Smooth muscle cell (in vitro differentiated cells): ENCODE data around the gene ATG9B. TPM values are rescaled to one million over a fixed set of nuclear protein-coding genes. Genes with fewer than 3 reads are reported as not detected.
A peak's percentile ranks its signal among the peaks of the same experiment; 100 is the strongest.

Experiments used
- DNase-seq: peaks from one replicate; lab custom pipeline; 2025; ENCODE audit not compliant: unreplicated experiment; lab: John Stamatoyannopoulos, UW
- H2AFZ ChIP-seq: fragments of 200-600 bp; sonication (generic); 2 replicates; pipeline ENCODE4 v1.6.0; 2016; ENCODE audit warnings: antibody characterized with exemption, low read depth, mild to moderate bottlenecking
- H3F3A ChIP-seq: fragments of 200-600 bp; sonication (generic); 2 replicates; pipeline ENCODE4 v1.6.0; 2017; ENCODE audit warnings: antibody characterized with exemption, low read depth
- H3K27ac ChIP-seq: fragments of 200-600 bp; sonication (generic); 2 replicates; pipeline ENCODE4 v1.5.1; 2016; ENCODE audit warnings: low read depth, mild to moderate bottlenecking
- H3K27me3 ChIP-seq: fragments of 200-600 bp; sonication (generic); 2 replicates; pipeline ENCODE4 v1.6.1; 2016; ENCODE audit warnings: low read depth, mild to moderate bottlenecking
- H3K36me3 ChIP-seq: fragments of 200-600 bp; sonication (generic); 2 replicates; pipeline ENCODE4 v1.5.1; 2016; ENCODE audit warnings: low read depth
- H3K4me1 ChIP-seq: fragments of 200-600 bp; sonication (generic); 2 replicates; pipeline ENCODE4 v1.5.1; 2016; ENCODE audit warnings: low read depth
- H3K4me2 ChIP-seq: fragments of 200-600 bp; sonication (generic); 2 replicates; pipeline ENCODE4 v1.6.0; 2016; ENCODE audit warnings: mild to moderate bottlenecking
- H3K4me3 ChIP-seq: fragments of 200-600 bp; sonication (generic); 2 replicates; pipeline ENCODE4 v1.5.1; 2016; ENCODE audit warnings: mild to moderate bottlenecking
- H3K79me2 ChIP-seq: fragments of 200-600 bp; sonication (generic); 2 replicates; pipeline ENCODE4 v1.6.0; 2016; ENCODE audit warnings: low read depth, mild to moderate bottlenecking
- H3K9ac ChIP-seq: fragments of 200-600 bp; sonication (generic); 2 replicates; pipeline ENCODE4 v1.6.0; 2016; ENCODE audit warnings: low read depth
- H3K9me3 ChIP-seq: fragments of 200-600 bp; sonication (generic); replicated peaks from 2 replicates; pipeline ENCODE4 v1.5.1; 2016; ENCODE audit warnings: low read depth
- H4K20me1 ChIP-seq: fragments of 200-600 bp; sonication (generic); 2 replicates; pipeline ENCODE4 v1.6.0; 2016; ENCODE audit warnings: low read depth
- CTCF ChIP-seq: fragments of 200-600 bp; sonication (generic); IDR thresholded peaks from 2 replicates; pipeline ENCODE4 v1.5.1; 2017; ENCODE audit warnings: borderline replicate concordance, mild to moderate bottlenecking, antibody characterized with exemption; ENCODE audit not compliant: insufficient read depth, poor library complexity, severe bottlenecking
- WGBS: methylation state at CpG from one replicate; pipeline ENCODE4 v1.1.7; 2016; ENCODE audit warnings: low lambda C conversion rate; 5-methylcytosine and 5-hydroxymethylcytosine counted together
- polyA plus RNA-seq: library from polyadenylated mRNA; unstranded; fragments of >200 nt; fragmentation: Nextera tagmentation; extraction: Ambion mirVana; gene quantifications from 2 replicates; pipeline ENCODE4 v1.2.1, GENCODE V29; 2016
- total RNA-seq: library from RNA; depleted of rRNA; stranded (reverse); fragments of >200 nt; gene quantifications from 2 replicates; pipeline ENCODE4 v1.2.3, GENCODE V29; 2014

ATG9B gene
- total and polyA plus RNA-seq, 2 experiments from 2014 or later = 2.6 to 6.5 TPM

- Histone ChIP-seq H3K9me3 (no peaks in the 10 kb centered on the region), H3K36me3 (no peaks in the 10 kb centered on the region), H3F3A (peaks cover 10% of the 10 kb centered on the region), H3K4me3 (peak overlapping the region; percentile 46), H3K4me1 (peaks cover 28% of the 10 kb centered on the region), H3K79me2 (peaks cover 21% of the 10 kb centered on the region), H2AFZ (no peak overlapping the region), H3K4me2 (peak overlapping the region; percentile 94), H3K9ac (no peak overlapping the region), H4K20me1 (peaks cover 80% of the 10 kb centered on the region), H3K27ac (peak overlapping the region; percentile 95), H3K27me3 (no peaks in the 10 kb centered on the region)
- DNase-seq = no peak
- TF ChIP-seq CTCF = no peak
- 12% methylated on average over 11 of the region's 11 CpGs for WGBS
Measured at GRCh38 chr7:151063212-151063561, 38.9 kb upstream of the ATG9B start.

DNA sequence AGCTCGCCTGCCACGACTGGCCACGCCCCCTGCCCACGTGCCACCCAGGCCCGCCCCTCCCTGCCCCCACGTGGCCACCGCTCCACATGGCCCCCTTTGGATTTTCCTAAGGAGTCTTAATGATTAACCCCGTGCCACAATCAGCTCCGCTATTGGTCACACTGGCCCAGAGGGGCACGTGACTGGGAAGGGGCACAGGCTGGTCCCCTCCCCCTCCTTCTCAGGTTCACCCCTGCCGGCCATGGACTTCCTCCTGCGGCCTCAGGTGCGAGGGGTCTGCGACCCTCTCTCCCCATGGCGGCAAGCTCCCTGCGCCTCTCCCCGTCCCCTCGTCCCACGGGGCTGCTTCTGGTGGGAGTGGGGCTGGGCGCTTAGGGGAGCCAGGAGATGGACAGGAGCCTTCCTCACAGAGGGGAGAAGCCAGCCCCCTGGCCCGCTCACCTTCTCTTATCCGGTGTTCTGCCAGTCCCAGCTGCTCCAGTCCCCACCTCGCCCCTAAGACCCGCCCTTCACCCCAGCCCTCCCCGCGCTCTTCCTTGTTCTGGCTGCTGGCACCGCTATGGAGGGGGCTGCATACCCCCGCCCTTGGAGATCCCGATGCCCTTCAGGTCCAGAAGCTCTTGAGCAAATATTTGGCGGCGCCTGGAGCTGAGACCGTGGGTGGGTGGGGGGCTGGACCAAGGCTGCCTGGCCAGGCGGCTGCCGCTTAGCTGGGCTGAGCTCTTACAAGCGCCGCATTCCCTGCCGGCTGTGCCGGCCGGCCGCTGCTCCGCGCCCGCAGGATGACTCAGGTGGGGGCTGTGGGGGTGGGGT is 38.3 kb upstream of the ATG9B start:
- peak; percentile 56 for DNase-seq

GRCh38 chr7:151062111-151062398 is 37.8 kb upstream of the ATG9B start:
- peak overlapping the region; percentile 95 for H3K27ac ChIP-seq
- WGBS = 22% methylated on average over 10 of the region's 11 CpGs
- H2AFZ ChIP-seq = no peak overlapping the region
- no peaks in the 10 kb centered on the region for H3K27me3 ChIP-seq
- peaks cover 32% of the 10 kb centered on the region for H3K4me1 ChIP-seq
- H3K9ac ChIP-seq = no peak overlapping the region
- no peak for TF ChIP-seq CTCF
- no peak for DNase-seq
- peaks cover 21% of the 10 kb centered on the region for H3K79me2 ChIP-seq
- no peak overlapping the region for H3K4me3 ChIP-seq
- no peaks in the 10 kb centered on the region for H3K36me3 ChIP-seq
- H3K9me3 ChIP-seq = no peaks in the 10 kb centered on the region
- H3F3A ChIP-seq = peaks cover 10% of the 10 kb centered on the region
- H3K4me2 ChIP-seq = peak overlapping the region; percentile 94
- peaks cover 68% of the 10 kb centered on the region for H4K20me1 ChIP-seq

More for the DNA sequence above, 38.3 kb upstream of the ATG9B start:
- peak overlapping the region; percentile 68 for H3K9ac ChIP-seq
- no peaks in the 10 kb centered on the region for H3K27me3 ChIP-seq
- peak overlapping the region; percentile 95 for H3K27ac ChIP-seq
- no peaks in the 10 kb centered on the region for H3K36me3 ChIP-seq
- H4K20me1 ChIP-seq = peaks cover 74% of the 10 kb centered on the region
- H3K4me3 ChIP-seq = peak overlapping the region; percentile 46
- peaks cover 28% of the 10 kb centered on the region for H3K4me1 ChIP-seq
- H3K79me2 ChIP-seq = peaks cover 21% of the 10 kb centered on the region
- H3K4me2 ChIP-seq = peak overlapping the region; percentile 94
- 6% methylated on average over 43 of the region's 43 CpGs for WGBS
- no peak for TF ChIP-seq CTCF
- no peaks in the 10 kb centered on the region for H3K9me3 ChIP-seq
- H3F3A ChIP-seq = peaks cover 10% of the 10 kb centered on the region
- no peak overlapping the region for H2AFZ ChIP-seq
